Mesothelial cell of epicardium (in vitro differentiated cells): ENCODE data around the gene STARD13. TPM values are rescaled to one million over a fixed set of nuclear protein-coding genes. Genes with fewer than 3 reads are reported as not detected.

Experiments
- DNase-seq, 2 experiments: peaks; one replicate each; pipeline ENCODE4 v3.0.0; 2021; ENCODE audit warnings: low spot score in 2 of 2; ENCODE audit not compliant: unreplicated experiment in 2 of 2
- H3K27ac Mint-ChIP-seq: 2 replicates; pipeline ENCODE4 v1.8.0; 2021; ENCODE audit warnings: mixed read lengths
- H3K27me3 Mint-ChIP-seq: 2 replicates; pipeline ENCODE4 v1.8.0; 2021; ENCODE audit warnings: low read depth, mixed read lengths
- H3K36me3 Mint-ChIP-seq: 2 replicates; pipeline ENCODE4 v1.8.0; 2021; ENCODE audit warnings: mixed read lengths
- H3K4me1 Mint-ChIP-seq: 2 replicates; pipeline ENCODE4 v1.8.0; 2021; ENCODE audit warnings: mixed read lengths
- H3K4me3 Mint-ChIP-seq: 2 replicates; pipeline ENCODE4 v1.8.0; 2021; ENCODE audit warnings: mild to moderate bottlenecking, moderate library complexity, mixed read lengths
- H3K9me3 Mint-ChIP-seq: 2 replicates; pipeline ENCODE4 v1.8.0; 2021; ENCODE audit warnings: mixed read lengths
- CTCF ChIP-seq: fragments of 200-600 bp; sonication (generic); IDR thresholded peaks from one replicate; pipeline ENCODE4 v1.5.0; 2021; ENCODE audit warnings: antibody characterized with exemption; ENCODE audit not compliant: unreplicated experiment
- total RNA-seq: library from RNA; stranded (reverse); gene quantifications from 3 replicates; pipeline ENCODE4 v1.2.1, GENCODE V29; 2021

Gene STARD13
- total RNA-seq, 1 donor from 2014 or later = 23.0 TPM

GRCh38 chr13:33276570-33276969 is 9.0 kb downstream of the STARD13 start:
- Mint-ChIP-seq H3K27me3 (no peaks in the 10 kb centered on the region), H3K4me1 (peaks cover 76% of the 10 kb centered on the region), H3K4me3 (no peak overlapping the region), H3K27ac (peak overlapping the region; percentile 80), H3K9me3 (no peaks in the 10 kb centered on the region), H3K36me3 (peaks cover 4% of the 10 kb centered on the region)
- TF ChIP-seq CTCF = no peak
- DNase-seq = no peak

DNA sequence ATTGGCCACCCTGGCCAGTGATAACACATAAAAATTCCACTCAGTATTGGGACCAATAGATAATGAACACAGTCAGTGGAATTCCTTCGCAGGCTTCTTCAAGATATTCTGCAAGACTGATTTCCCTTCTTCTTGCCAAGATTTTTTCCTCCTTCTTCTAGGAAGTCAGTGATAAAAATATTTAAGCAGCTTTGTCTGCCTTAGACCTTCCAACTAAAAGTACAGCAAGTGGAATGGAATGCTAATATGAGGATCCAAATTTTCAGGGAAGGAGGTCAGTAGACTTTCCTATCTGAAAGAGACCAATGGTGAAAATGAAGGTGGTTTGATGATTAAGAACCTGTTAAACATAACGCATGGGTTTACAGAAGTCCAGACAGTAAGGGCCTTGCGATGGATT is 9.6 kb downstream of the STARD13 start:
- no peak overlapping the region for H3K4me3 Mint-ChIP-seq
- no peaks in the 10 kb centered on the region for H3K27me3 Mint-ChIP-seq
- H3K4me1 Mint-ChIP-seq = peaks cover 76% of the 10 kb centered on the region
- H3K36me3 Mint-ChIP-seq = peaks cover 4% of the 10 kb centered on the region
- no peak for DNase-seq
- H3K9me3 Mint-ChIP-seq = no peaks in the 10 kb centered on the region
- H3K27ac Mint-ChIP-seq = peak overlapping the region; percentile 61
- TF ChIP-seq CTCF = no peak

GRCh38 chr13:33274264-33274663 is 11.3 kb downstream of the STARD13 start:
- H3K9me3 Mint-ChIP-seq = no peaks in the 10 kb centered on the region
- H3K4me1 Mint-ChIP-seq = peaks cover 66% of the 10 kb centered on the region
- no peak overlapping the region for H3K4me3 Mint-ChIP-seq
- DNase-seq = no peak
- peaks cover 4% of the 10 kb centered on the region for H3K36me3 Mint-ChIP-seq
- no peaks in the 10 kb centered on the region for H3K27me3 Mint-ChIP-seq
- no peak overlapping the region for H3K27ac Mint-ChIP-seq
- no peak for TF ChIP-seq CTCF

- no peak for DNase-seq
- Mint-ChIP-seq H3K4me1 (peaks cover 62% of the 10 kb centered on the region), H3K36me3 (peaks cover 4% of the 10 kb centered on the region), H3K27ac (peak overlapping the region; percentile 15), H3K9me3 (no peaks in the 10 kb centered on the region), H3K27me3 (no peaks in the 10 kb centered on the region), H3K4me3 (no peak overlapping the region)
- no peak for TF ChIP-seq CTCF
These were observed 12.9 kb downstream of the STARD13 start for GRCh38 chr13:33272531-33273124.

GRCh38 chr13:33271759-33272158 is 13.8 kb downstream of the STARD13 start:
- DNase-seq = no peak
- no peak overlapping the region for H3K4me3 Mint-ChIP-seq
- peaks cover 4% of the 10 kb centered on the region for H3K36me3 Mint-ChIP-seq
- no peak overlapping the region for H3K27ac Mint-ChIP-seq
- TF ChIP-seq CTCF = no peak
- no peaks in the 10 kb centered on the region for H3K9me3 Mint-ChIP-seq
- no peaks in the 10 kb centered on the region for H3K27me3 Mint-ChIP-seq
- H3K4me1 Mint-ChIP-seq = peaks cover 57% of the 10 kb centered on the region
